H1 (cell line): ENCODE measurements around the gene GFRA4. TPM values are rescaled to one million over a fixed set of nuclear protein-coding genes. Genes with fewer than 3 reads are reported as not detected.

Experiments
- CTCF ChIA-PET: fragments of 300-600 bp; sonication (Branson Sonifier 250); formaldehyde crosslinking; loops from one replicate; lab custom pipeline; 2021; ENCODE audit not compliant: partially characterized antibody; lab: Charles Lee
- POLR2A ChIA-PET: fragments of 300-600 bp; sonication (Branson Sonifier 250); formaldehyde crosslinking; loops from one replicate; lab custom pipeline; 2021; ENCODE audit warnings: inconsistent platforms; ENCODE audit not compliant: partially characterized antibody; lab: Charles Lee
- DNase-seq, 2 experiments: peaks; one replicate each; pipeline versions ENCODE4 v3.0.0 to v3.0.0-alpha.2; 2010 to 2022; ENCODE audit warnings: low spot score in 2 of 2, low read depth in 1 of 2, mixed read lengths in 1 of 2
- FAIRE-seq: peaks from 2 replicates; lab custom pipeline; 2011; peaks lifted over from hg19 to GRCh38; lab: Jason Lieb, UNC
- H2AFZ ChIP-seq: 2 replicates; pipeline ENCODE4 v1.8.1; 2012; ENCODE audit warnings: low read length, inconsistent platforms
- H2AK5ac ChIP-seq: 2 replicates; pipeline ENCODE4 v1.6.1; 2013; ENCODE audit warnings: low read depth, low read length
- H2BK120ac ChIP-seq: replicated peaks from 2 replicates; pipeline ENCODE3; 2013; ENCODE audit warnings: low read depth, low read length, inconsistent platforms
- H2BK12ac ChIP-seq: 2 replicates; pipeline ENCODE4 v1.6.1; 2013; ENCODE audit warnings: low read depth, low read length
- H2BK15ac ChIP-seq: 2 replicates; pipeline ENCODE4 v1.6.1; 2013; ENCODE audit warnings: low read length
- H2BK20ac ChIP-seq: 2 replicates; pipeline ENCODE4 v1.6.1; 2013; ENCODE audit warnings: low read length
- H2BK5ac ChIP-seq: 2 replicates; pipeline ENCODE4 v1.6.1; 2013; ENCODE audit warnings: low read depth, low read length
- H3K14ac ChIP-seq: 2 replicates; pipeline ENCODE4 v1.6.1; 2013; ENCODE audit warnings: inconsistent platforms; ENCODE audit not compliant: insufficient read length
- H3K18ac ChIP-seq: 2 replicates; pipeline ENCODE4 v1.6.1; 2013; ENCODE audit warnings: low read length; ENCODE audit errors: extremely low read depth
- H3K23ac ChIP-seq: 2 replicates; pipeline ENCODE4 v1.6.1; 2013; ENCODE audit warnings: inconsistent platforms; ENCODE audit not compliant: insufficient read length
- H3K23me2 ChIP-seq: 2 replicates; pipeline ENCODE4 v1.6.1; 2013; ENCODE audit warnings: low read depth, low read length
- H3K27ac ChIP-seq: 2 replicates; pipeline ENCODE4 v1.6.1; 2011; ENCODE audit warnings: low read depth, low read length, inconsistent platforms
- H3K27me3 ChIP-seq, 4 experiments: replicated peaks in 1 of 4; 1 replicate in 1 of 4; 2 replicates in 3 of 4; pipeline versions ENCODE4 v1.6.1 to v1.8.1; 2011 to 2013; ENCODE audit warnings: low read length in 3 of 4, mild to moderate bottlenecking in 3 of 4, inconsistent platforms in 2 of 4, mixed read lengths in 2 of 4, moderate library complexity in 1 of 4; ENCODE audit not compliant: control insufficient read depth in 3 of 4, insufficient read depth in 3 of 4; ENCODE audit errors: extremely low read depth in 1 of 4
- H3K36me3 ChIP-seq, 4 experiments: 2 replicates each; pipeline versions ENCODE4 v1.6.1 to v1.8.1; 2011 to 2013; ENCODE audit warnings: mild to moderate bottlenecking in 4 of 4, low read length in 3 of 4, moderate library complexity in 2 of 4, control low read depth in 1 of 4, inconsistent platforms in 1 of 4; ENCODE audit not compliant: insufficient read depth in 4 of 4, control insufficient read depth in 2 of 4
- H3K4ac ChIP-seq: replicated peaks from 2 replicates; pipeline ENCODE3; 2013; ENCODE audit warnings: low read length, low read depth, mixed read lengths, inconsistent platforms; ENCODE audit not compliant: insufficient read length
- H3K4me1 ChIP-seq, 4 experiments: replicated peaks in 1 of 4; 1 replicate in 1 of 4; 2 replicates in 3 of 4; pipeline versions ENCODE4 v1.6.1 to v1.8.1; 2011 to 2013; ENCODE audit warnings: low read length in 3 of 4, inconsistent platforms in 2 of 4, mixed read lengths in 1 of 4; ENCODE audit not compliant: insufficient read depth in 4 of 4, control insufficient read depth in 3 of 4
- H3K4me2 ChIP-seq, 2 experiments: 2 replicates each; pipeline versions ENCODE4 v1.6.1 to v1.8.1; 2011 to 2013; ENCODE audit warnings: low read depth in 2 of 2, low read length in 2 of 2, control low read depth in 1 of 2, inconsistent platforms in 1 of 2, mild to moderate bottlenecking in 1 of 2; ENCODE audit not compliant: insufficient read depth in 1 of 2
- H3K4me3 ChIP-seq, 4 experiments: fragments of 200-600, 300-600 bp in 1 of 4; sonication (generic), shearing (Covaris generic), sonication (Bioruptor Twin) in 1 of 4; 2 replicates each; pipeline versions ENCODE4 v1.5.1 to v1.8.1; 2011 to 2016; ENCODE audit warnings: low read length in 4 of 4, low read depth in 3 of 4, control low read depth in 2 of 4, inconsistent platforms in 2 of 4, mild to moderate bottlenecking in 2 of 4, mixed read lengths in 1 of 4, moderate library complexity in 1 of 4; ENCODE audit not compliant: insufficient read depth in 2 of 4; ENCODE audit errors: extremely low read depth in 1 of 4
- H3K56ac ChIP-seq: replicated peaks from 2 replicates; pipeline ENCODE3; 2013; ENCODE audit warnings: low read depth, mild to moderate bottlenecking, mixed read lengths, low read length, inconsistent platforms; ENCODE audit not compliant: insufficient read length
- H3K79me1 ChIP-seq: 2 replicates; pipeline ENCODE4 v1.6.1; 2013; ENCODE audit warnings: low read depth, low read length, control low read depth
- H3K79me2 ChIP-seq, 2 experiments: 2 replicates each; pipeline versions ENCODE4 v1.6.1 to v1.8.1; 2012 to 2013; ENCODE audit warnings: low read length in 2 of 2, mild to moderate bottlenecking in 2 of 2, inconsistent platforms in 1 of 2; ENCODE audit not compliant: insufficient read depth in 2 of 2, control insufficient read depth in 1 of 2
- H3K9ac ChIP-seq, 4 experiments: replicated peaks in 1 of 4; 1 replicate in 1 of 4; 2 replicates in 3 of 4; pipeline versions ENCODE4 v1.6.1 to v1.8.1; 2011 to 2013; ENCODE audit warnings: low read depth in 3 of 4, low read length in 3 of 4, control low read depth in 2 of 4, mild to moderate bottlenecking in 2 of 4, moderate library complexity in 2 of 4, inconsistent platforms in 1 of 4; ENCODE audit errors: extremely low read depth in 1 of 4
- H3K9me3 ChIP-seq, 2 experiments: 2 replicates each; pipeline versions ENCODE4 v1.6.1 to v1.8.1; 2012 to 2013; ENCODE audit warnings: mild to moderate bottlenecking in 2 of 2, moderate library complexity in 2 of 2, control low read depth in 1 of 2, inconsistent platforms in 1 of 2, low read depth in 1 of 2, low read length in 1 of 2, mixed read lengths in 1 of 2; ENCODE audit not compliant: insufficient read depth in 2 of 2
- H4K20me1 ChIP-seq, 2 experiments: replicated peaks in 1 of 2; 2 replicates each; pipeline versions ENCODE3 to v1.8.1; 2011 to 2013; ENCODE audit warnings: inconsistent platforms in 2 of 2, low read length in 2 of 2, mild to moderate bottlenecking in 1 of 2; ENCODE audit not compliant: insufficient read depth in 2 of 2, control insufficient read depth in 1 of 2
- H4K5ac ChIP-seq: 2 replicates; pipeline ENCODE4 v1.6.1; 2013; ENCODE audit warnings: low read length, low read depth, mixed read lengths, inconsistent platforms; ENCODE audit not compliant: insufficient read length
- H4K8ac ChIP-seq: 2 replicates; pipeline ENCODE4 v1.8.0; 2013; ENCODE audit warnings: mild to moderate bottlenecking, moderate library complexity, low read length, inconsistent platforms; ENCODE audit not compliant: insufficient read depth; ENCODE audit errors: extremely low read depth
- H4K91ac ChIP-seq: replicated peaks from 2 replicates; pipeline ENCODE3; 2013; ENCODE audit warnings: low read length, mixed read lengths, inconsistent platforms; ENCODE audit not compliant: insufficient read length
- CTBP2 ChIP-seq: IDR thresholded peaks from 2 replicates; pipeline ENCODE4 v1.7.0; 2011; ENCODE audit warnings: borderline replicate concordance, mild to moderate bottlenecking, moderate library complexity, mixed read lengths, low read length; ENCODE audit not compliant: insufficient read depth, insufficient read length
- EP300 ChIP-seq, 2 experiments: IDR thresholded peaks; 1 replicate in 1 of 2; 2 replicates in 1 of 2; pipeline ENCODE4 v1.6.1; 2011 to 2012; ENCODE audit warnings: low read depth in 2 of 2, low read length in 2 of 2, mild to moderate bottlenecking in 2 of 2, borderline replicate concordance in 1 of 2, inconsistent platforms in 1 of 2, moderate library complexity in 1 of 2
- HDAC6 ChIP-seq: IDR thresholded peaks from one replicate; pipeline ENCODE4 v1.7.1; 2012; ENCODE audit warnings: low read depth, mild to moderate bottlenecking, inconsistent platforms, low read length, moderate library complexity
- JUN ChIP-seq: IDR thresholded peaks from 2 replicates; pipeline ENCODE4 v1.6.1; 2011; ENCODE audit warnings: low read depth, mild to moderate bottlenecking, improper control_type of control experiment, low read length
- SAP30 ChIP-seq: fragments of 300-600 bp; sonication (generic); IDR thresholded peaks from 2 replicates; pipeline ENCODE4 v1.7.1; 2012; ENCODE audit warnings: low read length, moderate library complexity, mild to moderate bottlenecking, inconsistent platforms; ENCODE audit not compliant: insufficient read depth, insufficient replicate concordance
- TAF1 ChIP-seq: IDR thresholded peaks from 2 replicates; pipeline ENCODE4 v1.6.1; 2011; ENCODE audit warnings: mild to moderate bottlenecking, low read depth, low read length
- YY1 ChIP-seq: IDR thresholded peaks from 2 replicates; pipeline ENCODE4 v1.6.1; 2011; ENCODE audit warnings: low read depth, mild to moderate bottlenecking, low read length
- ZNF274 ChIP-seq: IDR thresholded peaks from 2 replicates; pipeline ENCODE4 v1.7.0; 2012; ENCODE audit warnings: low read length, borderline replicate concordance; ENCODE audit errors: extremely low read depth
- WGBS, 2 experiments: shearing (Covaris generic) in 1 of 2; methylation state at CpG; one replicate each; pipeline versions ENCODE4 v1.1.6 to v1.1.7; 2013 to 2015; ENCODE audit warnings: low lambda C conversion rate in 2 of 2, mixed read lengths in 2 of 2, inconsistent platforms in 1 of 2, low coverage in 1 of 2, missing lambda C conversion rate in 1 of 2; ENCODE audit not compliant: insufficient replicate concordance in 2 of 2, insufficient coverage in 1 of 2, insufficient read length in 1 of 2; ENCODE audit errors: extremely low coverage in 1 of 2, missing lambda C conversion rate in 1 of 2; 5-methylcytosine and 5-hydroxymethylcytosine counted together
- polyA plus RNA-seq, 7 experiments: library from polyadenylated mRNA; depleted of rRNA in 3 of 7; stranded (reverse) in 5 of 7; unstranded in 2 of 7; fragments of >200 nt in 5 of 7; fragments of 200-250 nt in 2 of 7; gene quantifications; 1 replicate in 5 of 7; 2 replicates in 1 of 7; 4 replicates in 1 of 7; pipeline versions ENCODE4 v1.2.1 to v1.2.3, GENCODE V29; 2011 to 2013; ENCODE audit warnings: missing spikeins in 2 of 7, mixed read lengths in 2 of 7
- total RNA-seq: library from RNA; stranded (reverse); fragmentation: NEBNext Ultra II Directional; extraction: Animal tissue kit (Norgen Biotek cat#: 25700); gene quantifications from 2 replicates; pipeline ENCODE4 v1.2.1, GENCODE V29; 2021
- TF ChIP-seq, protein P1 (sequence below), 3 experiments: IDR thresholded peaks; 1 replicate in 2 of 3; 2 replicates in 1 of 3; pipeline versions ENCODE4 v1.5.1 to v1.6.1; 2011; ENCODE audit warnings: low read length in 3 of 3, mild to moderate bottlenecking in 3 of 3, inconsistent platforms in 2 of 3, low read depth in 1 of 3, moderate library complexity in 1 of 3; ENCODE audit not compliant: insufficient read depth in 1 of 3; ENCODE audit errors: control extremely low read depth in 1 of 3

GFRA4 gene
- total and polyA plus RNA-seq, 2 of the 8 experiments (the other 6 are each of a cell fraction or from before 2014, with no cell fraction given), result 0.05 TPM; not detected in 1

- POLR2A ChIA-PET, result no interaction called here
- H3K56ac ChIP-seq, result no peak overlapping the region
- no peaks in the 10 kb centered on the region for H3K23me2 ChIP-seq
- CTCF ChIA-PET, result interaction anchor here (0.8 to 2.2 kb wide), 9 partner anchors 15 to 91 kb away, joined by 3 to 9 read pairs (median 4); no protein-coding TSS in a partner anchor
- no peak overlapping the region for H2BK20ac ChIP-seq
- no peak overlapping the region for H2BK12ac ChIP-seq
- H4K91ac ChIP-seq, result no peak overlapping the region
- FAIRE-seq (no peak), DNase-seq (no peak)
- no peak overlapping the region for H3K14ac ChIP-seq
- no peak overlapping the region for H3K4me2 ChIP-seq
- H3K9ac ChIP-seq, result no peak overlapping the region
- H4K5ac ChIP-seq, result no peak overlapping the region
- H2BK5ac ChIP-seq, result no peak overlapping the region
- no peaks in the 10 kb centered on the region; a peak in 1 of 7 replicates for H3K4me1 ChIP-seq
- no peaks in the 10 kb centered on the region for H3K9me3 ChIP-seq
- H3K4me3 ChIP-seq, result no peak overlapping the region
- H3K79me1 ChIP-seq, result no peaks in the 10 kb centered on the region
- H4K20me1 ChIP-seq, result no peaks in the 10 kb centered on the region
- H4K8ac ChIP-seq, result peak overlapping the region; percentile 36; the same call in 1 of the 2 replicates
- H2BK15ac ChIP-seq, result no peak overlapping the region
- no peak overlapping the region for H3K23ac ChIP-seq
- H3K27ac ChIP-seq, result no peak overlapping the region
- no peaks in the 10 kb centered on the region for H3K79me2 ChIP-seq
- H2AFZ ChIP-seq, result no peak overlapping the region
- H3K36me3 ChIP-seq, result no peaks in the 10 kb centered on the region
- no peak overlapping the region for H2BK120ac ChIP-seq
- no peak overlapping the region for H2AK5ac ChIP-seq
- no peak overlapping the region for H3K4ac ChIP-seq
- H3K27me3 ChIP-seq, result no peaks in the 10 kb centered on the region
- no peak overlapping the region for H3K18ac ChIP-seq
- 81% methylated on average over 17 of the region's 17 CpGs; no CpG with 5 or more reads in 1 of the 2 experiments for WGBS, 2 experiments
- TF ChIP-seq EP300 (IDR thresholded peaks at IDR 0.05; ENCODE audit: borderline replicate concordance in 1 of 2, low read depth in 2 of 2, low read length in 2 of 2), result no peak
- no peak for TF ChIP-seq JUN
- no peak for TF ChIP-seq TAF1
- TF ChIP-seq, protein P1, sequence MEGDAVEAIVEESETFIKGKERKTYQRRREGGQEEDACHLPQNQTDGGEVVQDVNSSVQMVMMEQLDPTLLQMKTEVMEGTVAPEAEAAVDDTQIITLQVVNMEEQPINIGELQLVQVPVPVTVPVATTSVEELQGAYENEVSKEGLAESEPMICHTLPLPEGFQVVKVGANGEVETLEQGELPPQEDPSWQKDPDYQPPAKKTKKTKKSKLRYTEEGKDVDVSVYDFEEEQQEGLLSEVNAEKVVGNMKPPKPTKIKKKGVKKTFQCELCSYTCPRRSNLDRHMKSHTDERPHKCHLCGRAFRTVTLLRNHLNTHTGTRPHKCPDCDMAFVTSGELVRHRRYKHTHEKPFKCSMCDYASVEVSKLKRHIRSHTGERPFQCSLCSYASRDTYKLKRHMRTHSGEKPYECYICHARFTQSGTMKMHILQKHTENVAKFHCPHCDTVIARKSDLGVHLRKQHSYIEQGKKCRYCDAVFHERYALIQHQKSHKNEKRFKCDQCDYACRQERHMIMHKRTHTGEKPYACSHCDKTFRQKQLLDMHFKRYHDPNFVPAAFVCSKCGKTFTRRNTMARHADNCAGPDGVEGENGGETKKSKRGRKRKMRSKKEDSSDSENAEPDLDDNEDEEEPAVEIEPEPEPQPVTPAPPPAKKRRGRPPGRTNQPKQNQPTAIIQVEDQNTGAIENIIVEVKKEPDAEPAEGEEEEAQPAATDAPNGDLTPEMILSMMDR (IDR thresholded peaks at IDR 0.05; ENCODE audit: control extremely low read depth in 1 of 3, insufficient read depth in 1 of 3, low read depth in 1 of 3, low read length in 3 of 3), result no peak
- TF ChIP-seq YY1, result no peak
- TF ChIP-seq ZNF274, result no peak
- TF ChIP-seq CTBP2, result no peak
- no peak for TF ChIP-seq SAP30
- no peak for TF ChIP-seq HDAC6
These were observed 8.7 kb downstream of the GFRA4 start for GRCh38 chr20:3654326-3655130.
